Mesendoderm (in vitro differentiated cells): ENCODE results near the gene GASK1A.

ENCODE experiments used
- DNase-seq: peaks from one replicate; pipeline ENCODE4 v3.0.0; 2013
- H2AK5ac ChIP-seq: 2 replicates; pipeline ENCODE4 v1.6.1; 2013; ENCODE audit warnings: low read length, inconsistent platforms
- H2BK120ac ChIP-seq: 2 replicates; pipeline ENCODE4 v1.6.1; 2013; ENCODE audit warnings: low read depth, mild to moderate bottlenecking, low read length, moderate library complexity, mixed read lengths
- H2BK15ac ChIP-seq: replicated peaks from 2 replicates; pipeline ENCODE4 v1.6.1; 2013; ENCODE audit warnings: low read depth, mild to moderate bottlenecking, moderate library complexity
- H2BK5ac ChIP-seq: 2 replicates; pipeline ENCODE4 v1.6.1; 2013; ENCODE audit warnings: low read length, inconsistent platforms
- H3K18ac ChIP-seq: 2 replicates; pipeline ENCODE4 v1.6.1; 2013; ENCODE audit warnings: mild to moderate bottlenecking, low read length, mixed read lengths
- H3K23ac ChIP-seq: one replicate; pipeline ENCODE4 v1.6.1; 2013; ENCODE audit warnings: low read length
- H3K27ac ChIP-seq: 2 replicates; pipeline ENCODE4 v1.5.1; 2013; ENCODE audit warnings: low read depth, mild to moderate bottlenecking, inconsistent platforms, low read length, moderate library complexity
- H3K27me3 ChIP-seq: 2 replicates; pipeline ENCODE4 v1.6.1; 2013; ENCODE audit warnings: low read length, control low read depth, mild to moderate bottlenecking, inconsistent platforms; ENCODE audit not compliant: insufficient read depth, poor library complexity
- H3K36me3 ChIP-seq: 2 replicates; pipeline ENCODE4 v1.6.1; 2013; ENCODE audit warnings: low read length, inconsistent platforms; ENCODE audit not compliant: control insufficient read depth, insufficient read depth
- H3K4ac ChIP-seq: one replicate; pipeline ENCODE4 v1.6.1; 2013; ENCODE audit warnings: low read depth, mild to moderate bottlenecking, low read length, moderate library complexity
- H3K4me1 ChIP-seq: 2 replicates; pipeline ENCODE4 v1.6.1; 2013; ENCODE audit warnings: low read depth, low read length, inconsistent platforms; ENCODE audit not compliant: control insufficient read depth
- H3K4me2 ChIP-seq: 2 replicates; pipeline ENCODE4 v1.6.1; 2013; ENCODE audit warnings: low read length
- H3K4me3 ChIP-seq: 2 replicates; pipeline ENCODE4 v1.5.1; 2013; ENCODE audit warnings: mild to moderate bottlenecking, low read length
- H3K56ac ChIP-seq: one replicate; pipeline ENCODE4 v1.6.1; 2013; ENCODE audit warnings: low read length
- H3K79me1 ChIP-seq: 2 replicates; pipeline ENCODE4 v1.6.1; 2013; ENCODE audit warnings: low read length, inconsistent platforms
- H3K79me2 ChIP-seq: 2 replicates; pipeline ENCODE4 v1.6.1; 2013; ENCODE audit warnings: mild to moderate bottlenecking, low read length; ENCODE audit not compliant: control insufficient read depth, insufficient read depth
- H3K9ac ChIP-seq: 2 replicates; pipeline ENCODE4 v1.6.1; 2013; ENCODE audit warnings: low read length, inconsistent platforms
- H4K5ac ChIP-seq: one replicate; pipeline ENCODE4 v1.6.1; 2013; ENCODE audit warnings: low read length
- H4K8ac ChIP-seq: one replicate; pipeline ENCODE4 v1.6.1; 2013; ENCODE audit warnings: low read depth, mild to moderate bottlenecking, control low read depth, low read length, moderate library complexity
- whole genome bisulfite sequencing: extraction: QIAGEN DNeasy Blood & Tissue Kit; methylation state at CpG from one replicate; pipeline ENCODE4 v1.1.7; 2013; ENCODE audit warnings: low lambda C conversion rate, missing lambda C conversion rate; ENCODE audit not compliant: insufficient coverage; ENCODE audit errors: extremely low coverage; 5-methylcytosine and 5-hydroxymethylcytosine counted together

The GASK1A gene

GRCh38 chr3:43073116-43073835, 94.2 kb downstream of the GASK1A start:
- no peaks in the 10 kb centered on the region for H3K4me1 ChIP-seq

DNA sequence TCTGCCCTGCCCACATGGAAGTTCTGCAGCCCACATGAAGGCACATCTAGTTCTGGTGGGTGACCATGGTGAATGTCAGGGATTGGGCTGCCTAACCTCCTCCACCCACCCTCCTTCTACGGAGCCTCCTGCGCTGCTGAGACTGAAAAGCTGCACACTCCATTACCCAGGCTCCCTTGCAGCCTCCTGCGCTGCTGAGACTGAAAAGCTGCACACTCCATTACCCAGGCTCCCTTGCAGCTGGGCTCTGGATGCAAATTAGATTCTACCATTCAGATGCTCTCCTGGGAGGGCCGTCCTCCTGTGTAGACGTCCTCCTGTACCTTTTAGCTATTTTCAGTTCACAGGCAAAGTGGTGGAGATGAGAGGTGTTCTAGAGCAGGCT, 94.7 kb downstream of the GASK1A start:
- H4K5ac ChIP-seq = no peak overlapping the region
- DNase-seq = no peak
- no peak overlapping the region for H3K9ac ChIP-seq
- H3K56ac ChIP-seq = no peak overlapping the region
- H3K18ac ChIP-seq = no peak overlapping the region
- no peak overlapping the region for H2BK5ac ChIP-seq
- no peak overlapping the region for H3K23ac ChIP-seq
- H3K79me1 ChIP-seq = no peaks in the 10 kb centered on the region
- no peak overlapping the region for H3K4me2 ChIP-seq
- H3K4ac ChIP-seq = no peak overlapping the region
- no peak overlapping the region for H2AK5ac ChIP-seq
- no peak overlapping the region for H3K27ac ChIP-seq
- H3K79me2 ChIP-seq = no peaks in the 10 kb centered on the region
- no peaks in the 10 kb centered on the region for H3K4me1 ChIP-seq
- no peak overlapping the region for H2BK120ac ChIP-seq
- H3K4me3 ChIP-seq = no peak overlapping the region
- no peak overlapping the region for H2BK15ac ChIP-seq
- no peak overlapping the region for H4K8ac ChIP-seq
- no CpG with 5 or more reads among the region's 5 CpGs for WGBS
- no peaks in the 10 kb centered on the region for H3K27me3 ChIP-seq
- no peaks in the 10 kb centered on the region for H3K36me3 ChIP-seq

More at GRCh38 chr3:43073116-43073835, 94.2 kb downstream of the GASK1A start:
- Histone ChIP-seq H3K27ac (no peak overlapping the region), H3K4me2 (no peak overlapping the region), H3K36me3 (no peaks in the 10 kb centered on the region), H3K18ac (no peak overlapping the region), H2BK5ac (no peak overlapping the region), H3K9ac (no peak overlapping the region), H2BK120ac (no peak overlapping the region), H3K56ac (no peak overlapping the region), H3K4me3 (no peak overlapping the region), H3K27me3 (no peaks in the 10 kb centered on the region), H3K23ac (no peak overlapping the region), H2AK5ac (no peak overlapping the region), H4K5ac (no peak overlapping the region), H3K4ac (no peak overlapping the region), H2BK15ac (no peak overlapping the region), H3K79me2 (no peaks in the 10 kb centered on the region), H4K8ac (no peak overlapping the region), H3K79me1 (no peaks in the 10 kb centered on the region)
- DNase-seq = no peak
- no CpG with 5 or more reads among the region's 7 CpGs for WGBS

GRCh38 chr3:43074482-43074881, 95.4 kb downstream of the GASK1A start:
- Histone ChIP-seq H2BK5ac (no peak overlapping the region), H3K27me3 (no peaks in the 10 kb centered on the region), H3K4ac (no peak overlapping the region), H3K79me1 (no peaks in the 10 kb centered on the region), H3K27ac (no peak overlapping the region), H3K4me2 (no peak overlapping the region), H3K4me3 (no peak overlapping the region), H4K5ac (no peak overlapping the region), H2AK5ac (no peak overlapping the region), H3K9ac (no peak overlapping the region), H3K36me3 (no peaks in the 10 kb centered on the region), H3K79me2 (no peaks in the 10 kb centered on the region), H3K4me1 (no peaks in the 10 kb centered on the region), H4K8ac (no peak overlapping the region), H3K23ac (no peak overlapping the region), H3K56ac (no peak overlapping the region), H2BK15ac (no peak overlapping the region), H3K18ac (no peak overlapping the region), H2BK120ac (no peak overlapping the region)
- 100% methylated on average over 1 of the region's 4 CpGs for WGBS
- no peak for DNase-seq

- Histone ChIP-seq H3K18ac (no peak overlapping the region), H3K4ac (no peak overlapping the region), H3K27ac (no peak overlapping the region), H2AK5ac (no peak overlapping the region), H3K4me1 (no peaks in the 10 kb centered on the region), H3K79me1 (no peaks in the 10 kb centered on the region), H3K4me3 (no peak overlapping the region), H2BK120ac (no peak overlapping the region), H3K36me3 (no peaks in the 10 kb centered on the region), H4K8ac (no peak overlapping the region), H3K4me2 (no peak overlapping the region), H3K9ac (no peak overlapping the region), H2BK15ac (no peak overlapping the region), H2BK5ac (no peak overlapping the region), H3K27me3 (no peaks in the 10 kb centered on the region), H4K5ac (no peak overlapping the region), H3K23ac (no peak overlapping the region), H3K79me2 (no peaks in the 10 kb centered on the region), H3K56ac (no peak overlapping the region)
- no CpG with 5 or more reads among the region's 5 CpGs for WGBS
- DNase-seq = no peak
Observed at GRCh38 chr3:43074901-43075689, 96.0 kb downstream of the GASK1A start.

- no peak overlapping the region for H2BK120ac ChIP-seq
- H3K4me2 ChIP-seq = no peak overlapping the region
- H3K18ac ChIP-seq = no peak overlapping the region
- H3K36me3 ChIP-seq = no peaks in the 10 kb centered on the region
- no peak overlapping the region for H3K9ac ChIP-seq
- no peak overlapping the region for H2AK5ac ChIP-seq
- WGBS = no CpG with 5 or more reads among the region's 5 CpGs
- H3K4ac ChIP-seq = no peak overlapping the region
- H3K27me3 ChIP-seq = no peaks in the 10 kb centered on the region
- DNase-seq = no peak
- H3K27ac ChIP-seq = no peak overlapping the region
- no peak overlapping the region for H2BK5ac ChIP-seq
- H2BK15ac ChIP-seq = no peak overlapping the region
- H3K23ac ChIP-seq = no peak overlapping the region
- H4K5ac ChIP-seq = no peak overlapping the region
- H3K56ac ChIP-seq = no peak overlapping the region
- no peaks in the 10 kb centered on the region for H3K4me1 ChIP-seq
- H4K8ac ChIP-seq = no peak overlapping the region
- no peaks in the 10 kb centered on the region for H3K79me2 ChIP-seq
- no peak overlapping the region for H3K4me3 ChIP-seq
- no peaks in the 10 kb centered on the region for H3K79me1 ChIP-seq
Observed at GRCh38 chr3:43075904-43076661, 97.0 kb downstream of the GASK1A start.
